Neural progenitor cell (in vitro differentiated cells): ENCODE results near the gene VAPB.

ENCODE experiments used
- CTCF ChIP-seq: fragments of 200-600 bp; sonication (generic); IDR thresholded peaks from 2 replicates; pipeline ENCODE4 v1.5.1; 2017; ENCODE audit warnings: antibody characterized with exemption, mild to moderate bottlenecking
- EZH2 ChIP-seq: fragments of 200-600 bp; sonication (generic); IDR thresholded peaks from 2 replicates; pipeline ENCODE4 v1.6.1; 2017; ENCODE audit warnings: antibody characterized with exemption, mild to moderate bottlenecking, moderate library complexity

- TF ChIP-seq CTCF (no peak), EZH2 (no peak)
Observed at GRCh38 chr20:58388028-58388601, 914 bp upstream of the VAPB start.
